CD14-positive monocyte (primary cell): ENCODE measurements around the gene TRAT1. TPM values are rescaled to one million over a fixed set of nuclear protein-coding genes. Genes with fewer than 3 reads are reported as not detected.

Experiments
- DNase-seq, 3 donors: peaks; one replicate each; pipeline ENCODE4 v3.0.0-alpha.2; 2011 to 2022
- H2AFZ ChIP-seq: 2 replicates; pipeline ENCODE4 v1.6.0; 2012; ENCODE audit warnings: mild to moderate bottlenecking, low read depth, low read length, inconsistent platforms; ENCODE audit not compliant: insufficient read depth, poor library complexity, severe bottlenecking
- H3K27ac ChIP-seq, 2 donors: 1 replicate in 1 of 2; 2 replicates in 1 of 2; pipeline ENCODE4 v1.5.1; 2012 to 2013; ENCODE audit warnings: low read length in 2 of 2, control low read depth in 1 of 2, inconsistent platforms in 1 of 2, low read depth in 1 of 2, mild to moderate bottlenecking in 1 of 2
- H3K27me3 ChIP-seq, 2 donors: one replicate each; pipeline versions ENCODE4 v1.6.0 to v1.6.1; 2011 to 2013; ENCODE audit warnings: low read length in 2 of 2; ENCODE audit not compliant: control insufficient read depth in 2 of 2, insufficient read depth in 2 of 2
- H3K36me3 ChIP-seq, 2 donors: replicated peaks in 1 of 2; 1 replicate in 1 of 2; 2 replicates in 1 of 2; pipeline versions ENCODE4 v1.5.1 to v1.6.1; 2012 to 2013; ENCODE audit warnings: low read length in 2 of 2, control low read depth in 1 of 2, inconsistent platforms in 1 of 2, mild to moderate bottlenecking in 1 of 2; ENCODE audit not compliant: insufficient read depth in 2 of 2, control insufficient read depth in 1 of 2
- H3K4me1 ChIP-seq, 2 donors: 1 replicate in 1 of 2; 2 replicates in 1 of 2; pipeline versions ENCODE4 v1.5.1 to v1.6.1; 2012 to 2013; ENCODE audit warnings: low read length in 2 of 2, control low read depth in 1 of 2, inconsistent platforms in 1 of 2, mild to moderate bottlenecking in 1 of 2, moderate library complexity in 1 of 2; ENCODE audit not compliant: insufficient read depth in 2 of 2, control insufficient read depth in 1 of 2
- H3K4me2 ChIP-seq: replicated peaks from 2 replicates; pipeline ENCODE3; 2012; ENCODE audit warnings: low read length, moderate library complexity, mild to moderate bottlenecking; ENCODE audit not compliant: poor library complexity, severe bottlenecking; ENCODE audit errors: extremely low read depth
- H3K4me3 ChIP-seq, 3 experiments: fragments of 200-600 bp in 1 of 3; sonication (generic) in 1 of 3; replicated peaks in 1 of 3; 1 replicate in 2 of 3; 2 replicates in 1 of 3; pipeline ENCODE4 v1.5.1; 2011 to 2013; ENCODE audit warnings: low read length in 3 of 3, mild to moderate bottlenecking in 3 of 3, control low read depth in 2 of 3, low read depth in 2 of 3, inconsistent platforms in 1 of 3, moderate library complexity in 1 of 3
- H3K79me2 ChIP-seq: 2 replicates; pipeline ENCODE4 v1.6.0; 2012; ENCODE audit warnings: mild to moderate bottlenecking, control low read depth, inconsistent platforms, low read length, moderate library complexity; ENCODE audit not compliant: insufficient read depth
- H3K9ac ChIP-seq: 2 replicates; pipeline ENCODE4 v1.6.0; 2017; ENCODE audit warnings: low read length, mild to moderate bottlenecking; ENCODE audit not compliant: insufficient read depth, poor library complexity, severe bottlenecking
- H3K9me3 ChIP-seq, 2 donors: replicated peaks in 1 of 2; 1 replicate in 1 of 2; 2 replicates in 1 of 2; pipeline versions ENCODE4 v1.5.1 to v1.6.1; 2012 to 2013; ENCODE audit warnings: low read length in 2 of 2, control low read depth in 1 of 2; ENCODE audit not compliant: control insufficient read depth in 1 of 2, insufficient read depth in 1 of 2
- H4K20me1 ChIP-seq: 2 replicates; pipeline ENCODE4 v1.6.0; 2012; ENCODE audit warnings: mild to moderate bottlenecking, low read length, control low read depth, moderate library complexity; ENCODE audit not compliant: insufficient read depth
- H3K27ac Mint-ChIP-seq, 7 donors: one replicate each; pipeline ENCODE4 v1.8.0; 2020; ENCODE audit warnings: mild to moderate bottlenecking in 7 of 7, mixed read lengths in 7 of 7, moderate library complexity in 6 of 7, inconsistent platforms in 2 of 7
- H3K27me3 Mint-ChIP-seq, 3 donors: one replicate each; pipeline ENCODE4 v1.8.0; 2021 to 2022; ENCODE audit warnings: low read depth in 3 of 3, mild to moderate bottlenecking in 3 of 3, mixed read lengths in 3 of 3, moderate library complexity in 3 of 3, inconsistent platforms in 1 of 3
- H3K36me3 Mint-ChIP-seq, 2 donors: one replicate each; pipeline ENCODE4 v1.8.0; 2020; ENCODE audit warnings: mixed read lengths in 2 of 2, inconsistent platforms in 1 of 2, mild to moderate bottlenecking in 1 of 2
- H3K4me1 Mint-ChIP-seq: one replicate; pipeline ENCODE4 v1.8.0; 2020; ENCODE audit warnings: mild to moderate bottlenecking, mixed read lengths
- H3K4me3 Mint-ChIP-seq, 2 donors: one replicate each; pipeline ENCODE4 v1.8.0; 2020; ENCODE audit warnings: mild to moderate bottlenecking in 2 of 2, mixed read lengths in 2 of 2, moderate library complexity in 1 of 2
- H3K9me3 Mint-ChIP-seq, 7 donors: one replicate each; pipeline ENCODE4 v1.8.0; 2020 to 2022; ENCODE audit warnings: mixed read lengths in 7 of 7, mild to moderate bottlenecking in 6 of 7, moderate library complexity in 6 of 7, inconsistent platforms in 2 of 7
- CTCF ChIP-seq: fragments of 200-600 bp; IDR thresholded peaks from one replicate; pipeline ENCODE4 v1.8.0; 2022; ENCODE audit warnings: antibody characterized with exemption, mild to moderate bottlenecking
- WGBS: methylation state at CpG from one replicate; pipeline ENCODE4 v1.1.5; 2013; ENCODE audit warnings: missing lambda C conversion rate; ENCODE audit not compliant: insufficient coverage; 5-methylcytosine and 5-hydroxymethylcytosine counted together
- intact Hi-C, 2 donors: fragments of 100-400 bp; cut with micrococcal nuclease; formaldehyde crosslinking; loops; one replicate each; pipeline versions ENCODE4 v1.15.0 to v1.15.1; 2023
- polyA plus RNA-seq, 3 donors: library from polyadenylated mRNA; depleted of rRNA in 1 of 3; unstranded in 2 of 3; stranded (reverse) in 1 of 3; fragments of 300-500 nt in 2 of 3; fragments of >200 nt in 1 of 3; fragmentation: Illumina TruSeq in 2 of 3; gene quantifications; 1 replicate in 2 of 3; 2 replicates in 1 of 3; pipeline ENCODE4 v1.2.3, GENCODE V29; 2012 to 2021

Gene TRAT1
- polyA plus RNA-seq, 3 donors, result 0.04 to 0.37 (median 0.33) TPM

GRCh38 chr3:108834551-108834950, 12.0 kb downstream of the TRAT1 start:
- intact Hi-C loops, result no loop called here
- Histone ChIP-seq H3K4me3 (no peak overlapping the region), H3K27me3 (no peaks in the 10 kb centered on the region), H3K4me2 (no peak overlapping the region), H3K9me3 (no peaks in the 10 kb centered on the region), H3K27ac (no peak overlapping the region), H4K20me1 (no peaks in the 10 kb centered on the region), H2AFZ (no peak overlapping the region), H3K4me1 (no peaks in the 10 kb centered on the region), H3K79me2 (no peaks in the 10 kb centered on the region), H3K9ac (no peak overlapping the region), H3K36me3 (no peaks in the 10 kb centered on the region)
- TF ChIP-seq CTCF, result no peak
- H3K36me3 Mint-ChIP-seq, result no peaks in the 10 kb centered on the region
- DNase-seq, result no peak
- no CpG with 5 or more reads among the region's 1 CpG for WGBS
- peaks cover 0 to 3% (median 0%) of the 10 kb centered on the region in 3 donors for H3K27me3 Mint-ChIP-seq
- H3K9me3 Mint-ChIP-seq, result peaks cover 0 to 2% (median 0%) of the 10 kb centered on the region in 7 donors
- no peak overlapping the region for H3K4me3 Mint-ChIP-seq
- H3K27ac Mint-ChIP-seq, result no peak overlapping the region
- H3K4me1 Mint-ChIP-seq, result no peaks in the 10 kb centered on the region

GRCh38 chr3:108835101-108835500, 12.5 kb downstream of the TRAT1 start:
- H4K20me1 ChIP-seq, result no peaks in the 10 kb centered on the region
- H3K27ac ChIP-seq, result no peak overlapping the region
- H3K27ac Mint-ChIP-seq, result no peak overlapping the region
- peaks cover 0 to 2% (median 0%) of the 10 kb centered on the region in 7 donors for H3K9me3 Mint-ChIP-seq
- H3K4me1 Mint-ChIP-seq, result no peaks in the 10 kb centered on the region
- no peak overlapping the region for H3K4me3 Mint-ChIP-seq
- H3K27me3 Mint-ChIP-seq, result peaks cover 0 to 3% (median 0%) of the 10 kb centered on the region in 3 donors
- no peak for DNase-seq
- H3K79me2 ChIP-seq, result no peaks in the 10 kb centered on the region
- H3K9ac ChIP-seq, result no peak overlapping the region
- no peak overlapping the region for H3K4me2 ChIP-seq
- H3K27me3 ChIP-seq, result no peaks in the 10 kb centered on the region
- H3K36me3 ChIP-seq, result no peaks in the 10 kb centered on the region
- WGBS, result 83% methylated on average over 1 of the region's 2 CpGs
- no peaks in the 10 kb centered on the region for H3K4me1 ChIP-seq
- H2AFZ ChIP-seq, result no peak overlapping the region
- intact Hi-C loops, result no loop called here
- H3K36me3 Mint-ChIP-seq, result no peaks in the 10 kb centered on the region
- no peaks in the 10 kb centered on the region for H3K9me3 ChIP-seq
- TF ChIP-seq CTCF, result no peak
- H3K4me3 ChIP-seq, result no peak overlapping the region
